Stimulated activated CD8-positive, alpha-beta memory T cell treated with anti-CD3 and anti-CD28 coated beads, Interleukin-4, amount 100 ng/mL, for 48 hours (primary cell): ENCODE data around the gene LIPG.

ENCODE experiments used
- DNase-seq: peaks from one replicate; pipeline ENCODE4 v3.0.0-alpha.2; 2020

Gene LIPG

DNA sequence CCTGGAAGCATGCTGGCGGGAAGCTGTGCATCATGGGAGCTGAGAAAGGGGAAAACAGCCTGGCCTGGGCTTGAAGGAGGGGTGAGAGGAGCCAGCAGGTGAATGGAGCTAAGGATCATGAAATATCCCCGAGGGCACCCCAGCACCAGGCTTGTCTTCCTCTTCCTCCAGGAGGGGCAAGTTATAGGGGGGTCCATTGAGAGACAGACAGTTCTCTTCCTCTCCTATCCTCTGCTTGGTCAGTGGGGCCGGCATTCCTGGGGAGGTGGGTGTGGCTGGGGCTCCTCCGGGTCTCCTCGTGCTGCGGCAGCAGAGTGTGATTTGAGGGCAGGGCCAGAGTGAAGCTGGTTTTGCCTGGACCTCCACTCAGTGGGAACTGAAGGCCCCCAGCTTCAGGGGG, 78.9 kb downstream of the LIPG start:
- no peak for DNase-seq

DNA sequence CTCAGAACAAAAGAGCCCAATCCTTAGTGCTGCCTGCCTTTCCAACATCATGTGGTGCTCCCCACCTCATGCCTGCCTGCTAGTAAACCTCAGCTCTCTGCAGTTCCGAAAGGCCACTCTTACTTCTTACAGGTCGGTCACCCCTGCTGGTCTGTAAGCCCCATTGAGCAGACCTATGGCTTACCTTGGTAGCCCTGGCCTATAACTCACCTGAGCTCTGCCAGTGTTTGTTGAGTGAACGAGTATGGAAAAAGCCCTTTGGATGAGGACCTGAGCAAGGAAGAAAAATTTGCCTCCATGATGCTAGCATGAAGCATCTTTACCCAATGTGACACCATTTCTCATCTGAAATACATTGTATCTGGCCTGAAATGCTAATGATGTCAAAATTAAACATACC, 83.3 kb downstream of the LIPG start:
- DNase-seq = no peak

DNA sequence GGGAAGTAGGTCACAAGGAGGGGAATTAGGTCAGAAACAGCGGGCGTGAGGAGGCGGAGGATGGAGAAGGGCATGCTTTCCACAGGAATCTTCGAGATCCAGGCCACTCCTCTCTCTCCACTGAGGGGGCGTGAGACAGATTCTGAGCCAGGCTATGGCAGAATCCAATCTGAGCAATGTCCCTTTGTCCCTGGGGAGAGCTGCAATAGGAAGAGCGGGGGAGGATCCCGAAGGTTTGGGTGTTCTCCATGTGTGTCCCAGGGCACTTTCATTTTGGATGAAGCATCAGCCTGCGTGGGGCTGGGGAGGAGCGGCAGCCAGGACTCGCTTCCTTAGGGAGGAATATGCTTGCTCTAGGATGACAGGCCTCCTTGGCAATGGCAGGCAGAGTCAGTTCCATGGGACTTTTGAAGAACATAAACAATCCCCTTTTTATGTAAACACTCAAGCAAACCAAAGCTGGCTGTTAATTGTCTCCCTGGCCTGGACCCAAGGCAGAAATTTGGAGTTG, 84.0 kb downstream of the LIPG start:
- DNase-seq = no peak

DNA sequence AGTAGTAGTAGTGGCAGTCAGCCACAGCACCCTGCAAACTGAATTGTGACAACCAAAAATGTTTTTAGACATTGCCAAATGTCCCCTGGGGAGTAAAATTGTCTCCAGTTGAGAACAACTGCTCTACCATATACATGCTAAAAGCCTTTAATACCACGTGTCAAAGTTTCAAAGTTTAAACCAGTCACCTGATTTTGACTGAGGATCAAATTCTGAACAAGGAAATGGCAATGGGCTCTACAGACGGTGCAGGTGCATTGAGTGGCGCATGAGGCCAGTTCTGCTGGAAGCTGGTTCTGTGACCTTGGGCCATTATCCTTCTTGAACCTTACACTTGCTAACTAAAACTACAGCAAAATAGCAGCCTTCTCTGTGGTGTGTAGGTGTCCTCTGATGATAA, 85.0 kb downstream of the LIPG start:
- no peak for DNase-seq

DNA sequence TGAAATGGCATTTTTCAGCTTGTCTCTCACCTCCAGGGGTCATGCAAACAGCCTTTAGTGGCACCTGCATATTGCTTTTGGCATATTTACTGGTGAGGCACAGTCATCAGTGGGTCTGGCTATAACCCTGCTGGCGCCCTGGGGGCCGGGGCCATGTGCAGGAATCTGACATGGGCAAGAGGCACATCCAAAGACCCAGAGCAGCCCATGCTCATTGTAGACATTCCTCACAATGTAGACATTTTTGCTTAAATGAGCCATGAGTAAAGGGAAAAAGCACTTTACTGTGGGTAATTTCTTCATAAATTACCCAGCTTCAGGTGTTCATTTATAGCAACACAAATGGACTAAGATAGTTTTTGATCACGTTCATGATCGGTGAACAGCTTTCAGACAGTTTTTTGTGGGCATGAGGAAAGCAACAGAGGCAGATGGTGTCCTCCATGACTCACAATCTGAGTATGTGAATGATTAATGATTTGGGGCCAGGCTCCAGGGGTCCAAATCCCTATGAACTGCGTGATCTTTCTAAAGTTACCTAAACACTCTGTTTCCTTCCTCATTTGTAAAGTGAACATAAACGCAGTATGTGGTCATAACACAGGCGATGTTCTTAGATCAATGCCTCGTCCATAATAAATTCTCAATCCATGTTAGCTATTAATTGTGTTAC, 85.8 kb downstream of the LIPG start:
- no peak for DNase-seq

DNA sequence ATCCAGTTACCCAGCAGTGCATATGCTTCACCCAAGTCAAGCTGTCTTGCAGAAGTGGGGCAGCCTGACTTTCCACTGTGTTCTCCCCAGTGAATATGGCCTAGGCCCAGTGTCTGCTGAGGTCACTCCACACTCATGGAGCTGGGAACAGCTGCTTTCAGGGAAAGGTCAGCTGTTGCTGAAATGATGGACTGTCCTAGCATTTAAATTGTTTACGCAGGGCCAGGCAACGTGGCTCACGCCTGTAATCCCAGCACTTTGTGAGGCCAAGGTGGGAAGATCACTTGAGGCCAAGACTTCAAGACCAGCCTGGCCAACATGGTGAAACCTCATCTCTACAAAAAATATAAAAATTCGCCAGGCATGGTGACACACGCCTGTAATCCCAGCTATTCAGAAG, 86.5 kb downstream of the LIPG start:
- DNase-seq = no peak
